Tongue (tissue), 3 donors: Measurements from ENCODE around the gene MSRB1. TPM values are rescaled to one million over a fixed set of nuclear protein-coding genes. Genes with fewer than 3 reads are reported as not detected.

Experiments used
- DNase-seq: peaks from one replicate; pipeline ENCODE4 v3.0.0-alpha.2; 2015
- small RNA-seq: library from RNA; depleted of rRNA; stranded (forward); fragments of <200 nt; gene quantifications from one replicate; pipeline ENCODE3, GENCODE V24; 2014; ENCODE audit warnings: low replicate concordance
- total RNA-seq: library from RNA; depleted of rRNA; stranded (reverse); fragments of >200 nt; gene quantifications from one replicate; pipeline ENCODE4 v1.2.3, GENCODE V29; 2014

The MSRB1 gene
- total RNA-seq, 1 donor from 2014 or later: 9.2 TPM

DNA sequence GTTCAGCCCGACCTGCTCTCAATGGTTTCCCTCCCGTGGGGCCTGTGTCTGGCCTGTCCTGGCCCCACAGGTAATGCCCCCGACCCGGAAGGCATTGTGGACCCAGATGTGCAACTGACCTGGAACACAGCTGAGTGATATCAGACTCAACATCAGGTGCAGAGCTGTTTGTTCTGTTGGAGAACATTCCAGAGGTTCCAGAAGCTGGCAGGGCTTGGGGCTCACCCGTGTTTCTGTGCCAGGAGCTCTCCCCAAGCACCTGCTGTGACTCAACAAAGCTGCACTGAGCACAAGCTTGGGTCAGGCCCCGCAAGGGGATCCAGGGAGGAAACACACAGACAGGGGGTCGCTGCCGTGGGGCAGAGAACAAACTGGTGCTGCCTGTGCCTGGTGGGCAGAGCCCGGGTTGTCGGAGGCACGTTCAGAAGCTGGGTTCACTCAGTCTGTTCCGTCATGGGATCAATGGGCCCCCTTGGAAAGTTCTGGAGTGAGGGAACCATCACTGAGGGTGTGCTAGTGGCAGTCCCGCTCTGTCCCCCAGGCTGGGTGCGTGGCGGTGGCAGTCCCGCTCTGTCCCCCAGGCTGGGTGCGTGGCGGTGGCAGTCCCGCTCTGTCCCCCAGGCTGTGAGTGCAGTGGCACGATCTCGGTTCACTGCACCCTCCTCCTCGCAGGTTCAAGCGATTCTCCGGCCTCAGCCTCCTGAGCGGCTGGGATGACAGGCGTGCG is 46.9 kb downstream of the MSRB1 start:
- no peak for DNase-seq

DNA sequence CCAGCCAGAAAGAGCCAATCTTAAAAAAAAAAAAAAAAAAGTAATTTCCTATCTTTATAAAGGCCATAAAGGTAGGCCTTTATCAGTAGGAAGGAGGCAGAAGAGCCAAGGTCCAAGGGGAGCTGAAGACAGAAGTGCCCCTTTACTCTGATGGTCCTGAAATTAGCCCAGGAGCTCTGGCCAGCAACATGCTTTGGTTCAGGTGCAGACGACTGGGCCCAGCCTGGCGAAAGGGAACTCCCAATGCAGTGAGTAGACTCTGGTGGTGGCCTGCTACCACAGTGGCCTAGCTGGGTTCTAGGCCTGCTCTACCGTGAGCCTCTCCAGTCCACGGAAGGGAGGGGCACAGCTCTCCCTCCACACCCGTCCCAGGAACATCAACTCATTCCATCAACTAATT is 47.9 kb downstream of the MSRB1 start:
- DNase-seq: no peak

DNA sequence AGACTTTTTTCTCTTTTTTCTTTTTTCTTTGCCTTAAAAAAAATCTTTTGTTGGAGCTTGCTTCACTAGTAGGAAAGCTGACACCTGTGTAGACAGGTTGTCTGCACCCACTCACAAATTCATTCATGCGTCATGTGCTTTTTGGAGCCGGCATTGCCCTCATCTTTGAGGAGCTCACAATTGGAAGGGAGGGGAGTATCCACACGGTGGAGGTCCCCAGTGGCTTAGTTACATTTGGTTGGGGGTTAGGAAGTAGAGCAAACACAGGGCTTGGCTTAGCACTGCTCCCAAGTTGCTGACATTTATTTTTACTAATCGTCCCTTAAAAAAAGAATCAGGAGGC is 52.3 kb downstream of the MSRB1 start:
- DNase-seq: no peak

DNA sequence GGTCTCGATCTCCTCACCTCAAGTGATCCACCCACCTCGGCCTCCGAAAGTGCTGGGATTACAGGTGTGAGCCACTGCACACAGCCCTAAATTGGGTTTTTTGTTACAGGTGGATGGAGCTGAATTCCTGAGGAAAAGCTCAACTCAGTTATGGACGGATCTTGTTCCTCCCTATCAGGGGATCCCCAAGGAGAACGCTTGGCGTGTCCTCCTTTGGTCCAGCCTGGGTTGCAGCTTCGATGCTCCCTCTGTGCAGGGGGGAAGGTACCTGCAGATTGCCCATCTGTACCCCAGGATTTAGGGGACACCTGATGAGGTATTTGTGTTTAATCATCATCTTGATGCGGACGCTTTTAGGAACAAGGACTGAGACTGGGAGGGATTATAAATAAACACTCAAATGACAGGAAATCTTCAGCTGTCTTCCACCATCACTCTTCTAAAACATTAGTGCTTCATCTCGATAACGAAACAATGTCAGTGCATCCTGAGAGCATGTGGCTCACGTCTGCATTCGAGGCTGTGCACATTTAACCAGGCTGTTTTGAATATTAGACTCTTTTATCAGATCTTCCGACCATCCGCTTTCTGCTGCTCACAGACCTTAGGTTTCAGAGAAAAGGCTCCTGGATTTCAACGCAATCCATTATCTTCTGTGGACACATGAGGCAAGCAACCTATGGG is 52.8 kb downstream of the MSRB1 start:
- no peak for DNase-seq

Small RNA genes within 50 kb of the gene (small RNA-seq; reads per million reads assigned to genes)
- gene AC005363.2 (not detected), gene SNORA10 (not detected), gene SNORA64 (not detected)

Other genes starting within 250 kb of the MSRB1 start
- 45.0 TPM for gene MAPK8IP3, start 237.0 kb downstream of the MSRB1 start, total RNA-seq
- gene NME3, start 171.7 kb downstream of the MSRB1 start, total RNA-seq: 29.6 TPM
- 10.6 TPM for gene EME2, start 170.4 kb downstream of the MSRB1 start, total RNA-seq
- gene MRPS34, start 170.1 kb downstream of the MSRB1 start, total RNA-seq: 41.5 TPM
- 43.5 TPM for gene SPSB3, start 160.6 kb downstream of the MSRB1 start, total RNA-seq
- 59.2 TPM for gene NUBP2, start 160.2 kb downstream of the MSRB1 start, total RNA-seq
- 0.31 TPM for gene IGFALS, start 149.5 kb downstream of the MSRB1 start, total RNA-seq
- 104 TPM for gene HAGH, start 116.4 kb downstream of the MSRB1 start, total RNA-seq
- gene FAHD1, start 116.0 kb downstream of the MSRB1 start, total RNA-seq: 45.4 TPM
- gene MEIOB, start 71.0 kb downstream of the MSRB1 start, total RNA-seq: 0.62 TPM
- 1.5 TPM for gene HS3ST6, start 24.8 kb downstream of the MSRB1 start, total RNA-seq
- gene RPL3L, start 11.5 kb upstream of the MSRB1 start, total RNA-seq: 150 TPM
- gene NDUFB10, start 16.3 kb upstream of the MSRB1 start, total RNA-seq: 155 TPM
- 1,524 TPM for gene RPS2, start 21.6 kb upstream of the MSRB1 start, total RNA-seq
- not detected for gene RNF151, start 23.7 kb upstream of the MSRB1 start, total RNA-seq
- 21.7 TPM for gene TBL3, start 28.9 kb upstream of the MSRB1 start, total RNA-seq
- gene NOXO1, start 38.3 kb upstream of the MSRB1 start, total RNA-seq: 2.5 TPM
- gene GFER, start 41.0 kb upstream of the MSRB1 start, total RNA-seq: 10.2 TPM
- 4.7 TPM for gene SYNGR3, start 46.8 kb upstream of the MSRB1 start, total RNA-seq
- 15.2 TPM for gene ZNF598, start 66.6 kb upstream of the MSRB1 start, total RNA-seq
- 0.82 TPM for gene NPW, start 76.6 kb upstream of the MSRB1 start, total RNA-seq
- 45.7 TPM for gene NHERF2, start 83.7 kb upstream of the MSRB1 start, total RNA-seq
- 28.7 TPM for gene NTHL1, start 104.6 kb upstream of the MSRB1 start, total RNA-seq
- gene TSC2, start 104.8 kb upstream of the MSRB1 start, total RNA-seq: 57.2 TPM
- 138 TPM for gene PKD1, start 192.7 kb upstream of the MSRB1 start, total RNA-seq
- not detected for gene RAB26, start 205.4 kb upstream of the MSRB1 start, total RNA-seq
- gene TRAF7, start 212.6 kb upstream of the MSRB1 start, total RNA-seq: 27.4 TPM